Memory B cell (primary cell): ENCODE results near the gene ACSM3.
A peak's percentile ranks its signal among the peaks of the same experiment; 100 is the strongest.

Experiments used
- ATAC-seq: fragments of 150-1000 bp; cut with Tn5 transposase; 2 replicates; pipeline ENCODE4 v1.10.0; 2021; ENCODE audit warnings: low read depth, mild to moderate bottlenecking, moderate library complexity
- DNase-seq, 2 donors: peaks; one replicate each; pipeline ENCODE4 v3.0.0; 2022; ENCODE audit warnings: low spot score in 2 of 2
- H3K27ac Mint-ChIP-seq: one replicate; pipeline ENCODE4 v1.8.0; 2022; ENCODE audit warnings: mild to moderate bottlenecking, moderate library complexity, mixed read lengths
- H3K27me3 Mint-ChIP-seq: one replicate; pipeline ENCODE4 v1.8.0; 2022; ENCODE audit warnings: mixed read lengths
- H3K36me3 Mint-ChIP-seq: one replicate; pipeline ENCODE4 v1.8.0; 2022; ENCODE audit warnings: mild to moderate bottlenecking, mixed read lengths
- H3K4me1 Mint-ChIP-seq: one replicate; pipeline ENCODE4 v1.8.0; 2022; ENCODE audit warnings: mixed read lengths
- H3K4me3 Mint-ChIP-seq: one replicate; pipeline ENCODE4 v1.8.0; 2022; ENCODE audit warnings: mild to moderate bottlenecking, moderate library complexity, mixed read lengths
- H3K9me3 Mint-ChIP-seq: one replicate; pipeline ENCODE4 v1.8.0; 2022; ENCODE audit warnings: mixed read lengths

Gene ACSM3

GRCh38 chr16:20833086-20833485 is 69.3 kb downstream of the ACSM3 start:
- Mint-ChIP-seq H3K27me3 (no peaks in the 10 kb centered on the region), H3K4me3 (no peak overlapping the region), H3K36me3 (peaks cover 5% of the 10 kb centered on the region), H3K4me1 (peaks cover 2% of the 10 kb centered on the region), H3K9me3 (peaks cover 6% of the 10 kb centered on the region), H3K27ac (no peak overlapping the region)
- DNase-seq = no peak
- ATAC-seq = no peak

GRCh38 chr16:20838240-20838639 is 74.4 kb downstream of the ACSM3 start:
- peaks cover 5% of the 10 kb centered on the region for H3K36me3 Mint-ChIP-seq
- ATAC-seq = peak; percentile 74

GRCh38 chr16:20839504-20839903 is 75.7 kb downstream of the ACSM3 start:
- Mint-ChIP-seq H3K4me3 (no peak overlapping the region), H3K9me3 (peaks cover 6% of the 10 kb centered on the region), H3K27me3 (no peaks in the 10 kb centered on the region), H3K4me1 (peaks cover 8% of the 10 kb centered on the region), H3K36me3 (peaks cover 5% of the 10 kb centered on the region), H3K27ac (no peak overlapping the region)
- ATAC-seq (peak; percentile 53), DNase-seq (no peak)

More at GRCh38 chr16:20838240-20838639, 74.4 kb downstream of the ACSM3 start:
- peaks cover 8% of the 10 kb centered on the region for H3K4me1 Mint-ChIP-seq
- DNase-seq = no peak
- peaks cover 6% of the 10 kb centered on the region for H3K9me3 Mint-ChIP-seq
- H3K27ac Mint-ChIP-seq = peak overlapping the region; percentile 77
- H3K27me3 Mint-ChIP-seq = no peaks in the 10 kb centered on the region
- no peak overlapping the region for H3K4me3 Mint-ChIP-seq

- no peak for DNase-seq
These were observed 80.2 kb downstream of the ACSM3 start for GRCh38 chr16:20844054-20844453.

GRCh38 chr16:20844588-20844987 is 80.8 kb downstream of the ACSM3 start:
- DNase-seq (no peak), ATAC-seq (no peak)
- H3K36me3 Mint-ChIP-seq = no peaks in the 10 kb centered on the region
- no peak overlapping the region for H3K27ac Mint-ChIP-seq
- no peak overlapping the region for H3K4me3 Mint-ChIP-seq
- H3K4me1 Mint-ChIP-seq = no peaks in the 10 kb centered on the region
- no peaks in the 10 kb centered on the region for H3K27me3 Mint-ChIP-seq
- H3K9me3 Mint-ChIP-seq = no peaks in the 10 kb centered on the region

More at GRCh38 chr16:20844054-20844453, 80.2 kb downstream of the ACSM3 start:
- H3K4me1 Mint-ChIP-seq = no peaks in the 10 kb centered on the region
- no peak overlapping the region for H3K4me3 Mint-ChIP-seq
- H3K9me3 Mint-ChIP-seq = no peaks in the 10 kb centered on the region
- H3K27me3 Mint-ChIP-seq = no peaks in the 10 kb centered on the region
- no peak for ATAC-seq
- no peaks in the 10 kb centered on the region for H3K36me3 Mint-ChIP-seq
- no peak overlapping the region for H3K27ac Mint-ChIP-seq

GRCh38 chr16:20846030-20846429 is 82.2 kb downstream of the ACSM3 start:
- peaks cover 5% of the 10 kb centered on the region for H3K4me1 Mint-ChIP-seq
- no peaks in the 10 kb centered on the region for H3K27me3 Mint-ChIP-seq
- no peaks in the 10 kb centered on the region for H3K9me3 Mint-ChIP-seq
- no peak overlapping the region for H3K27ac Mint-ChIP-seq
- no peaks in the 10 kb centered on the region for H3K36me3 Mint-ChIP-seq
- ATAC-seq (no peak), DNase-seq (no peak)
- H3K4me3 Mint-ChIP-seq = no peak overlapping the region

GRCh38 chr16:20846551-20846950 is 82.7 kb downstream of the ACSM3 start:
- Mint-ChIP-seq H3K27me3 (no peaks in the 10 kb centered on the region), H3K27ac (no peak overlapping the region), H3K9me3 (no peaks in the 10 kb centered on the region), H3K4me3 (no peak overlapping the region), H3K36me3 (no peaks in the 10 kb centered on the region), H3K4me1 (peaks cover 5% of the 10 kb centered on the region)
- ATAC-seq = no peak
- DNase-seq = no peak
